BLaER1 treated with 17β-estradiol and CSF1 and Interleukin-3, amounts not matched to agents 10 nM and 100 nM (cell line): ENCODE measurements around the gene DGKB.

Source experiments
- H3K27ac ChIP-seq, 11 experiments: shearing (Covaris generic); formaldehyde crosslinking; 2 replicates each; pipeline ENCODE4 v1.8.1; 2022
- H3K27me3 ChIP-seq, 11 experiments: shearing (Covaris generic); formaldehyde crosslinking; 2 replicates each; pipeline ENCODE4 v1.8.1; 2022
- H3K36me3 ChIP-seq, 11 experiments: shearing (Covaris generic); formaldehyde crosslinking; 2 replicates each; pipeline ENCODE4 v1.8.1; 2022
- H3K4me1 ChIP-seq, 10 experiments: shearing (Covaris generic); formaldehyde crosslinking; 2 replicates each; pipeline ENCODE4 v1.8.1; 2022
- H3K4me2 ChIP-seq, 11 experiments: shearing (Covaris generic); formaldehyde crosslinking; 2 replicates each; pipeline ENCODE4 v1.8.1; 2022
- H3K4me3 ChIP-seq, 10 experiments: shearing (Covaris generic); formaldehyde crosslinking; 2 replicates each; pipeline ENCODE4 v1.8.1; 2022
- H3K9ac ChIP-seq, 11 experiments: shearing (Covaris generic); formaldehyde crosslinking; 2 replicates each; pipeline ENCODE4 v1.8.1; 2022
- H3K9me3 ChIP-seq, 11 experiments: shearing (Covaris generic); formaldehyde crosslinking; replicated peaks in 1 of 11; 2 replicates each; pipeline ENCODE4 v1.8.1; 2022
- H4K20me1 ChIP-seq, 11 experiments: shearing (Covaris generic); formaldehyde crosslinking; 2 replicates each; pipeline ENCODE4 v1.8.1; 2022
- Cebpa-rat ChIP-seq, 11 experiments: shearing (Covaris generic); IDR thresholded peaks; 2 replicates each; pipeline ENCODE4 v1.8.1; 2022

The DGKB gene

GRCh38 chr7:14576578-14576977, 326.0 kb downstream of the DGKB start:
- Histone ChIP-seq H3K9me3 (no peaks in the 10 kb centered on the region), H4K20me1 (no peaks in the 10 kb centered on the region), H3K4me3 (no peak overlapping the region), H3K4me2 (no peak overlapping the region), H3K4me1 (no peaks in the 10 kb centered on the region), H3K36me3 (no peaks in the 10 kb centered on the region), H3K27ac (no peak overlapping the region), H3K9ac (no peak overlapping the region), H3K27me3 (no peaks in the 10 kb centered on the region)
- TF ChIP-seq Cebpa-rat (IDR thresholded peaks at IDR 0.05): no peak

DNA sequence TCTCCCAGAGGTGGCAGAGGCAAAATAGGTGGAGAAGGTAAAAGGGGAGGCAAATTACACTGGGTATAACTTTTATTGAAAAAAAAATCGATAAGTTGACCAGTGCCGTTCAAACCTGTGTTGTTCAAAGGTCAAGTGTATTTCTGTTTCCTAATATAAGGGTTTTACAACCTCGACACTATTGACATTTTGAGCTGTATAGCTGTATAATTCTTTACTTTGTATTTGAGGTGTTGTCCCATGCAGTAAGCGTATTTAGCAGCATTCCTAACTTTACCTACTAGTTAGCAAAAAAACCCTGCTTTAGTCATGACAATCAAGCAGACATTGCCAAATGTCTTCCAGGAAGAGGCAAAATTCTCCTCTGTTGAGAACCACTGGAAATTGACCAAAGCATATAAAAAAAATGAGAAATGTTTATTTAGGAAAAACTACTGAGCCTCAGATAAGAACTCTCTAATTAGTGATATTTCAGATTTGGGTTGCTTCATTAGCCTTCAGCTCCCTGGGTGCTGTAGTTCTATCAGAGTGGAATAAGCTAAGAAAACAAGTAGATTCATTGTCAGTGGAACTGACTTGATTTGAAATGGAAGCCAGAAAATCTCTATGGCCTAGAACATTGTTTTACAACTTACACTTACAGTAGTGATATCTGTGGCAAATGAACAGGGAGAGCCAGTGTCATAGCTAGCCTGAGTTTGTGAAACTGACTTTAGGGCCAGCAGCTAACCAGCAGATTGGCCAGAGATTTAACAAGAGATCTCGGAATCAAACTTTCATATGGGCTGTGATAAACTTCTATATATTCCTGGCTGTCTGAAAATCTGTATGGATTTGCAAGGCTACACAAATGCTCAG, 331.6 kb downstream of the DGKB start:
- TF ChIP-seq Cebpa-rat (IDR thresholded peaks at IDR 0.05): no peak
- Histone ChIP-seq H3K4me1 (no peaks in the 10 kb centered on the region), H3K27me3 (no peaks in the 10 kb centered on the region), H3K36me3 (no peaks in the 10 kb centered on the region), H3K27ac (no peak overlapping the region), H3K4me3 (no peak overlapping the region), H4K20me1 (no peaks in the 10 kb centered on the region), H3K9me3 (no peaks in the 10 kb centered on the region), H3K4me2 (no peak overlapping the region), H3K9ac (no peak overlapping the region)

- Histone ChIP-seq H3K9ac (no peak overlapping the region), H4K20me1 (no peaks in the 10 kb centered on the region), H3K27me3 (no peaks in the 10 kb centered on the region), H3K9me3 (no peaks in the 10 kb centered on the region), H3K4me1 (peaks cover 0 to 11% (median 10%) of the 10 kb centered on the region in 10 experiments; a peak in 11 of 20 replicates), H3K4me2 (no peak overlapping the region), H3K4me3 (no peak overlapping the region), H3K36me3 (no peaks in the 10 kb centered on the region), H3K27ac (no peak overlapping the region)
- no peak for TF ChIP-seq Cebpa-rat (IDR thresholded peaks at IDR 0.05)
Observed at GRCh38 chr7:14552060-14552459, 350.5 kb downstream of the DGKB start.

DNA sequence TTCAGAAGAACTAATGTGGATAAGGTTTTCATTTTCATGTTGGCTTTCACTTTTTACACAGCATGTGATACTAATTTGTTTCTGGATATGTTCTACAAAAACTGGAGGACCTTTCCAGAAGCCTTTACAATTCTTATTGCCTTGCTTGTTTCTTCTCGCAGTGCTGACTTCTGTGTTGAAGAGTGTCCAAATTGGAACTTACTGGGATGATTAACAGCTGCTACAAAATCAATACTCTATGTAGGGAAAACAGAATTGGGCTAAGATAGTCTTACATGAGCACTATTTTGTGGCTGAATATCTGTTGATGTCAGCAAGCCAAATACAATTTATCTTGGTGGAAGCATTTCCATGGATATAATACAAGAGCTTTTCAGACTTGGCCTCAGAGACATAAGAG, 351.2 kb downstream of the DGKB start:
- H3K4me2 ChIP-seq: no peak overlapping the region
- no peak for TF ChIP-seq Cebpa-rat (IDR thresholded peaks at IDR 0.05)

GRCh38 chr7:14542624-14543023, 359.9 kb downstream of the DGKB start:
- Histone ChIP-seq H3K27ac (no peak overlapping the region), H3K36me3 (no peaks in the 10 kb centered on the region), H3K27me3 (no peaks in the 10 kb centered on the region), H3K4me3 (no peak overlapping the region), H4K20me1 (no peaks in the 10 kb centered on the region), H3K4me1 (no peaks in the 10 kb centered on the region), H3K9me3 (no peaks in the 10 kb centered on the region), H3K4me2 (no peak overlapping the region), H3K9ac (no peak overlapping the region)
- TF ChIP-seq Cebpa-rat (IDR thresholded peaks at IDR 0.05): no peak

More for the DNA sequence above, 351.2 kb downstream of the DGKB start:
- H3K4me3 ChIP-seq: no peak overlapping the region
- no peaks in the 10 kb centered on the region for H3K36me3 ChIP-seq
- H3K4me1 ChIP-seq: peaks cover 0 to 11% (median 10%) of the 10 kb centered on the region in 10 experiments; a peak in 11 of 20 replicates
- H3K9ac ChIP-seq: no peak overlapping the region
- no peaks in the 10 kb centered on the region for H3K27me3 ChIP-seq
- H4K20me1 ChIP-seq: no peaks in the 10 kb centered on the region
- H3K27ac ChIP-seq: no peak overlapping the region
- H3K9me3 ChIP-seq: no peaks in the 10 kb centered on the region

DNA sequence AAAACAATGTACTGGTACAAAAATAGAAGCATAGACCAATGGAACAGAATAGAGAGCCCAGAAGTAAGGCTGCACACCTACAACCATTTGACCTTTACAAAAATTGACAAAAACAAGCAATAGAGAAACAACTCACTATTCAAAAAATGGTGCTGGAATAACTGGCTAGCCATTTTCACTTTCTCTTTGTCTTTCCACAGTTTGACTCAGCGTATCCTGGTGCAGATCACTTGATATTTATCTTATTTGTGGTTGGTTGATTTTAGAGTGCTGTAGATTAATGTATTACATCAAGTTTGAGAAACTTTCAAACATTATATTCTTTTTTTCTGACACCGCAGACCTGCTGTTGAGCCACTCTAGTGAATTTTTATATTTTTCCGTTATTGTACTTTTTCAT, 381.4 kb downstream of the DGKB start:
- Histone ChIP-seq H3K9ac (no peak overlapping the region), H3K4me3 (no peak overlapping the region), H3K9me3 (peaks cover 0 to 4% (median 0%) of the 10 kb centered on the region in 11 experiments; a peak in 1 of 22 replicates), H3K4me2 (no peak overlapping the region), H3K27me3 (no peaks in the 10 kb centered on the region), H3K36me3 (no peaks in the 10 kb centered on the region), H4K20me1 (no peaks in the 10 kb centered on the region), H3K27ac (no peak overlapping the region), H3K4me1 (peaks cover 0 to 7% (median 0%) of the 10 kb centered on the region in 10 experiments; a peak in 2 of 20 replicates)
- TF ChIP-seq Cebpa-rat (IDR thresholded peaks at IDR 0.05): no peak

DNA sequence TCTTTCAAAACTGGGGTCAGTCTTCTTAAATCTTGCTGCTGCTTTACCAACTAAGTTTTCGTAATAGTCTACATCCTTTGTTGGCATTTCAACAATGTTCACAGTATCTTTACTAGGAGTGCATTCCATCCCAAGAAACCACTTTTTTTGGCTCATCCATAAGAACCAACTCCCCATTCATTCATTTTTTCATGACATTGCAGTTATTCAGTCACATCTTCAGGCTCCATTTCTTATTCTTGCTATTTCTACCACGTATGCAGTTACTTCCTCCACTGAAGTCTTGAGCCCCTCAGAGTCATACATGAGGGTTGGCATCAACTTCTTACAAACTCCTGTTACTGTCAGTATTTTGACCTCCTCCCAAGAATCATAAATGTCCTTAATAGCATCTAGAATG, 392.3 kb downstream of the DGKB start:
- no peak overlapping the region for H3K4me3 ChIP-seq
- no peaks in the 10 kb centered on the region for H4K20me1 ChIP-seq
- no peak overlapping the region for H3K27ac ChIP-seq
- H3K4me1 ChIP-seq: no peaks in the 10 kb centered on the region
- no peak overlapping the region for H3K9ac ChIP-seq
- H3K36me3 ChIP-seq: no peaks in the 10 kb centered on the region
- no peaks in the 10 kb centered on the region for H3K27me3 ChIP-seq
- TF ChIP-seq Cebpa-rat (IDR thresholded peaks at IDR 0.05): no peak
- H3K4me2 ChIP-seq: no peak overlapping the region
- peaks cover 10 to 19% (median 14%) of the 10 kb centered on the region in 11 experiments; a peak in 19 of 22 replicates for H3K9me3 ChIP-seq

- Histone ChIP-seq H3K4me1 (no peaks in the 10 kb centered on the region), H3K9me3 (peaks cover 10 to 19% (median 14%) of the 10 kb centered on the region in 11 experiments; a peak in 19 of 22 replicates), H3K4me3 (no peak overlapping the region), H3K27me3 (no peaks in the 10 kb centered on the region), H4K20me1 (no peaks in the 10 kb centered on the region), H3K27ac (no peak overlapping the region), H3K36me3 (no peaks in the 10 kb centered on the region), H3K9ac (no peak overlapping the region), H3K4me2 (no peak overlapping the region)
- no peak for TF ChIP-seq Cebpa-rat (IDR thresholded peaks at IDR 0.05)
Observed at GRCh38 chr7:14507617-14508016, 394.9 kb downstream of the DGKB start.

DNA sequence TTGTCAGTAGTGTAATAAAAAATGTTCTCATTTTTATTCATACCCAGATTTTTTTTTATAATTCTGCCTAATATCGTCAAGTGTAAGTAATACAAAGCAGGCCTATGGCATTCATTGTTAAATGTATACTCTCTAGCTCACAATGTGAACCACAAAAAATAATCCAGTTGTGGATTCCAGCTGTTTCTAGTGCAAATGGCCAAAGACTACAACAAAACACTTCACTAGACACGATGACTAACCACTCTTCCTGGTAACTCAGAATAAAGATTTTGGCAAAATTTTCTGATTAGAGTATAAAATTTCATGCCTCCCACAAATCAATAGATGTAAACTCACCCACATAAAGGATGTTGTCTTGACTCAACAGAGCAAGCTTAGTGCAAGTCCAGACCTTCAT, 396.6 kb downstream of the DGKB start:
- H3K4me1 ChIP-seq: no peaks in the 10 kb centered on the region
- H3K27ac ChIP-seq: no peak overlapping the region
- H3K27me3 ChIP-seq: no peaks in the 10 kb centered on the region
- no peaks in the 10 kb centered on the region for H3K36me3 ChIP-seq
- H3K4me2 ChIP-seq: no peak overlapping the region
- no peaks in the 10 kb centered on the region for H4K20me1 ChIP-seq
- no peak overlapping the region for H3K9ac ChIP-seq
- no peak for TF ChIP-seq Cebpa-rat (IDR thresholded peaks at IDR 0.05)
- H3K9me3 ChIP-seq: peaks cover 8 to 17% (median 11%) of the 10 kb centered on the region in 11 experiments; a peak in 19 of 22 replicates
- H3K4me3 ChIP-seq: no peak overlapping the region

GRCh38 chr7:14504134-14504533, 398.4 kb downstream of the DGKB start:
- Histone ChIP-seq H3K4me2 (no peak overlapping the region), H3K4me3 (no peak overlapping the region), H4K20me1 (no peaks in the 10 kb centered on the region), H3K9me3 (no peaks in the 10 kb centered on the region), H3K27me3 (no peaks in the 10 kb centered on the region), H3K36me3 (no peaks in the 10 kb centered on the region), H3K9ac (no peak overlapping the region), H3K4me1 (no peaks in the 10 kb centered on the region), H3K27ac (no peak overlapping the region)
- no peak for TF ChIP-seq Cebpa-rat (IDR thresholded peaks at IDR 0.05)
